ENCODE measurements around the gene FMC1.

Gene FMC1

DNA sequence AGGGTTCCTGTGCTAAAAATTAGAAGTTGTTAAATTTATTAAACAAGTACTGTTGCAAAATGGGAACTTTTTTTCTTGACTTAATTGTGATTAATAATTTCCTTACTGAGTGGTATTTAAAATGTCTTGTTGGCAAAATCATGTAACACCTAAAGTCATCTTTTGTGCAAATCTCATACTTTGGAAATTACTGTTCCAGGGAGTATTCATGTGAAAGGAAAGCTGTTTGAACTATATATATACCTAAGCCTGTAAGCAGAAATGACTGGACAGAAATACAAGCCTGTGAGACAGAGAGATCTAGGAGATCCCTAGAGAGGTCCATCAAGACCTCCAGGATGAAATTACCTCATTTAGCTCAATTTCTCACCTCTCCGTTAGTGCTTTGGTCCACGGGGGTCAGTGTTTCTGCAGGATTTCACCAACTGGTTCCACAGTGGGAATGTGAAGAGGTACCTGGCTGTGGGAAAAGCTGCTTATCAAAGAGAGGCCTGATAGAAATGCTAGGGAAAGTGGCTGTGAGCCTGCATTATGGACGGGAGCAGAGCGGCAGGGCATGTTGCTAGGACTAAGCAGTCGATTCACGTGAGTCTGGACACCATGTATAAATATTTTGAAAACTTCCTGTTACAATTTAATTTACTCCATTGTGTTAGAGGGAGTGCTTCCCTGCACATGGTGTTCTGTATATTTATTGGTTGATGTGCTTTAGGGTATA is 26.5 kb downstream of the FMC1 start:
- no peaks in the 10 kb centered on the region for H3K27me3 ChIP-seq (ENCODE audit: insufficient read depth, low read length, poor library complexity)
- peak overlapping the region; percentile 32; the same call in 1 of the 2 replicates for H3K4me2 ChIP-seq (ENCODE audit: insufficient read depth, low read length)
- DNase-seq, result no peak
- H3K4me1 ChIP-seq (ENCODE audit: insufficient read depth, low read length), result peaks cover 37% of the 10 kb centered on the region
- 0 out of 2 replicates have a peak overlapping the region, but pooled peaks have one; percentile 18 for H3K9ac ChIP-seq (ENCODE audit: low read depth, low read length)
- peaks cover 94% of the 10 kb centered on the region for H4K20me1 ChIP-seq (ENCODE audit: insufficient read depth, low read length)
- ATAC-seq (ENCODE audit: insufficient read depth, low read depth), result no peak
- peaks cover 69% of the 10 kb centered on the region for H3K36me3 ChIP-seq (ENCODE audit: insufficient read depth, low read length)
- H3K9me3 ChIP-seq (ENCODE audit: insufficient read depth, low read length, severe bottlenecking), result no peaks in the 10 kb centered on the region
- TF ChIP-seq EZH2 (IDR thresholded peaks at IDR 0.05; ENCODE audit: borderline replicate concordance, low read depth, low read length, severe bottlenecking), result no peak
- TF ChIP-seq, protein P1, sequence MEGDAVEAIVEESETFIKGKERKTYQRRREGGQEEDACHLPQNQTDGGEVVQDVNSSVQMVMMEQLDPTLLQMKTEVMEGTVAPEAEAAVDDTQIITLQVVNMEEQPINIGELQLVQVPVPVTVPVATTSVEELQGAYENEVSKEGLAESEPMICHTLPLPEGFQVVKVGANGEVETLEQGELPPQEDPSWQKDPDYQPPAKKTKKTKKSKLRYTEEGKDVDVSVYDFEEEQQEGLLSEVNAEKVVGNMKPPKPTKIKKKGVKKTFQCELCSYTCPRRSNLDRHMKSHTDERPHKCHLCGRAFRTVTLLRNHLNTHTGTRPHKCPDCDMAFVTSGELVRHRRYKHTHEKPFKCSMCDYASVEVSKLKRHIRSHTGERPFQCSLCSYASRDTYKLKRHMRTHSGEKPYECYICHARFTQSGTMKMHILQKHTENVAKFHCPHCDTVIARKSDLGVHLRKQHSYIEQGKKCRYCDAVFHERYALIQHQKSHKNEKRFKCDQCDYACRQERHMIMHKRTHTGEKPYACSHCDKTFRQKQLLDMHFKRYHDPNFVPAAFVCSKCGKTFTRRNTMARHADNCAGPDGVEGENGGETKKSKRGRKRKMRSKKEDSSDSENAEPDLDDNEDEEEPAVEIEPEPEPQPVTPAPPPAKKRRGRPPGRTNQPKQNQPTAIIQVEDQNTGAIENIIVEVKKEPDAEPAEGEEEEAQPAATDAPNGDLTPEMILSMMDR (IDR thresholded peaks at IDR 0.05; ENCODE audit: borderline replicate concordance, extremely low read depth, low read length, poor library complexity, severe bottlenecking), result no peak
- H3K4me3 ChIP-seq (ENCODE audit: low read depth in 1 of 2, low read length in 2 of 2), result 0 out of 4 replicates have a peak overlapping the region, but pooled peaks of 1 of the 2 experiments have one; percentile 7
- H2AFZ ChIP-seq (ENCODE audit: low read depth, low read length), result no peak overlapping the region
- H3K79me2 ChIP-seq (ENCODE audit: insufficient read depth, low read length), result peaks cover 100% of the 10 kb centered on the region
- H3K27ac ChIP-seq (ENCODE audit: low read length), result no peak overlapping the region; the same call in 1 of the 2 replicates

DNA sequence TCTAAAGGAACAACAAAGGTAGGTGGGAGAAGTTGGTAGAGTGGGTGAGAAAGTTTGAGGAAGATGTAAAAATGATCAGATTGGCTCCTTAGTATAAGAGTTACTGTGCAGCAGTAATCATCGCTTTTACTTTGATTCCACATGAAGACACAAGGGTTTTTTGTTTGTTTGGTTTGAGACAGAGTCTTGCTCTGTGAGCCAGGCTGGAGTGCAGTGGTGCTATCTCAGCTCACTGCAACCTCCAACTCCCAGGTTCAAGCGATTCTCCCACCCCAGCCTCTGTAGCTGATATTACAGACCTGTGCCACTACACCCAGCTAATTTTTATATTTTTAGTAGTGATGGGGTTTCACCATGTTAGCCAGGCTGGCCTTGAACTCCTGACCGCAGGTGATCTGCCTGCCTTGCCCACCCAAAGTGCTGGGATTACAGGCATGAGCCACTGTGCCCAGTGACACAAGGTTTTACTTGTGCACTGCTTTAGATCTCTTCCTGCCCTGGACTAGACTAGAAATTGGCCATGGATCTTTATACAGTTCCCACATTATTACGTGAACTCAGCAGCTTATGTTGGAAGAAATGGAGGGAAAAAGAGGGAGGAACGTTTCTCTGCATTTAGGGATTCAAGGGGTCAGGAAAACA is 29.3 kb downstream of the FMC1 start:
- Histone ChIP-seq H3K4me3 (ENCODE audit: low read depth in 1 of 2, low read length in 2 of 2) (no peak overlapping the region), H3K27me3 (ENCODE audit: insufficient read depth, low read length, poor library complexity) (no peaks in the 10 kb centered on the region), H3K4me1 (ENCODE audit: insufficient read depth, low read length) (peaks cover 19% of the 10 kb centered on the region; the same call in 1 of the 2 replicates), H3K36me3 (ENCODE audit: insufficient read depth, low read length) (peaks cover 71% of the 10 kb centered on the region), H3K27ac (ENCODE audit: low read length) (no peak overlapping the region), H3K9me3 (ENCODE audit: insufficient read depth, low read length, severe bottlenecking) (no peaks in the 10 kb centered on the region), H3K9ac (ENCODE audit: low read depth, low read length) (no peak overlapping the region), H3K79me2 (ENCODE audit: insufficient read depth, low read length) (peaks cover 100% of the 10 kb centered on the region), H3K4me2 (ENCODE audit: insufficient read depth, low read length) (peak overlapping the region; percentile 37; the same call in 1 of the 2 replicates), H4K20me1 (ENCODE audit: insufficient read depth, low read length) (peaks cover 96% of the 10 kb centered on the region), H2AFZ (ENCODE audit: low read depth, low read length) (no peak overlapping the region)
- ATAC-seq (ENCODE audit: insufficient read depth, low read depth) (no peak), DNase-seq (no peak)
- no peak for TF ChIP-seq EZH2 (IDR thresholded peaks at IDR 0.05; ENCODE audit: borderline replicate concordance, low read depth, low read length, severe bottlenecking)
- TF ChIP-seq, protein P1 (IDR thresholded peaks at IDR 0.05; ENCODE audit: borderline replicate concordance, extremely low read depth, low read length, poor library complexity, severe bottlenecking), result no peak

DNA sequence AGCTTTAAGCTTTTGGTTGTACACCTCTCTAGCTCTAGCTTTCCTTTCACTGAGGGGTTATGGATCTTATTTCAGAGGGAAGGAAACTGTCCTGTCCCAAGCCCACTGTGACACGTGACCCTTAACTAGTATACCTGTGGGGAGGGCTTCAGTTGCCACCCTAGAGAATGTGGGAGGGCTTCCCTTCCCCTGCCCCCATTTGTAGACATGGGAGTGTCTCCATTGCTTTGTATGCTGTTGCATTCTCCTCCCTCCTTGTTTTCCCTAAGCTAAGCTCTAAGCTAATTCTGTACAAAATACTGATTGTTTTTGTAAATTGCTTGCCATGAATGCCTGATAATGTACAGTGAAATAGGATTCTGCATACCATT is 29.8 kb downstream of the FMC1 start:
- Histone ChIP-seq H3K9ac (ENCODE audit: low read depth, low read length) (no peak overlapping the region), H3K36me3 (ENCODE audit: insufficient read depth, low read length) (peaks cover 71% of the 10 kb centered on the region), H2AFZ (ENCODE audit: low read depth, low read length) (no peak overlapping the region), H3K4me2 (ENCODE audit: insufficient read depth, low read length) (peak overlapping the region; percentile 37; the same call in 1 of the 2 replicates), H3K79me2 (ENCODE audit: insufficient read depth, low read length) (peaks cover 100% of the 10 kb centered on the region), H3K27me3 (ENCODE audit: insufficient read depth, low read length, poor library complexity) (no peaks in the 10 kb centered on the region), H3K4me3 (ENCODE audit: low read depth in 1 of 2, low read length in 2 of 2) (no peak overlapping the region), H3K27ac (ENCODE audit: low read length) (no peak overlapping the region), H3K4me1 (ENCODE audit: insufficient read depth, low read length) (peaks cover 18% of the 10 kb centered on the region; the same call in 1 of the 2 replicates), H3K9me3 (ENCODE audit: insufficient read depth, low read length, severe bottlenecking) (no peaks in the 10 kb centered on the region), H4K20me1 (ENCODE audit: insufficient read depth, low read length) (peaks cover 96% of the 10 kb centered on the region)
- DNase-seq, result no peak
- TF ChIP-seq, protein P1 (IDR thresholded peaks at IDR 0.05; ENCODE audit: borderline replicate concordance, extremely low read depth, low read length, poor library complexity, severe bottlenecking), result no peak
- no peak for TF ChIP-seq EZH2 (IDR thresholded peaks at IDR 0.05; ENCODE audit: borderline replicate concordance, low read depth, low read length, severe bottlenecking)
- no peak for ATAC-seq (ENCODE audit: insufficient read depth, low read depth)
